B cell (primary cell): ENCODE measurements around the gene TNPO1. TPM values are rescaled to one million over a fixed set of nuclear protein-coding genes. Genes with fewer than 3 reads are reported as not detected.

Source experiments
- ATAC-seq: fragments of 200-7000 bp; cut with Tn5 transposase; one replicate; pipeline ENCODE4 v1.10.0; 2021; ENCODE audit warnings: low read depth, mild to moderate bottlenecking, moderate number of reproducible peaks, moderate library complexity
- CTCF ChIA-PET: fragments of 350-600 bp; sonication (Branson Sonifier 250); formaldehyde crosslinking; loops from one replicate; lab custom pipeline; 2021; ENCODE audit warnings: antibody characterized with exemption, inconsistent platforms; lab: Charles Lee
- POLR2A ChIA-PET: fragments of 350-600 bp; sonication (Branson Sonifier 250); formaldehyde crosslinking; loops from one replicate; lab custom pipeline; 2021; ENCODE audit warnings: antibody characterized with exemption; lab: Charles Lee
- DNase-seq: peaks from one replicate; pipeline ENCODE4 v3.0.0; 2013
- H2AFZ ChIP-seq: 2 replicates; pipeline ENCODE4 v1.6.1; 2012; ENCODE audit warnings: mild to moderate bottlenecking, low read depth, low read length; ENCODE audit not compliant: insufficient read depth, poor library complexity, severe bottlenecking
- H3K27ac ChIP-seq, 2 donors: 1 replicate in 1 of 2; 2 replicates in 1 of 2; pipeline ENCODE4 v1.5.1; 2012 to 2013; ENCODE audit warnings: low read length in 2 of 2, mild to moderate bottlenecking in 2 of 2, moderate library complexity in 1 of 2
- H3K27me3 ChIP-seq, 4 experiments: fragments of 200-600 bp in 1 of 4; sonication (generic) in 1 of 4; replicated peaks in 1 of 4; 1 replicate in 2 of 4; 2 replicates in 2 of 4; pipeline versions ENCODE4 v1.6.1 to v1.7.0; 2013 to 2016; ENCODE audit warnings: low read length in 3 of 4, mild to moderate bottlenecking in 2 of 4, mixed read lengths in 1 of 4, moderate library complexity in 1 of 4; ENCODE audit not compliant: insufficient read depth in 4 of 4, control insufficient read depth in 3 of 4; ENCODE audit errors: control extremely low read depth in 1 of 4
- H3K36me3 ChIP-seq, 2 experiments: replicated peaks in 1 of 2; 1 replicate in 1 of 2; 2 replicates in 1 of 2; pipeline versions ENCODE4 v1.6.1 to v1.7.1; 2013; ENCODE audit warnings: low read length in 1 of 2; ENCODE audit not compliant: insufficient read depth in 2 of 2, control insufficient read depth in 1 of 2; ENCODE audit errors: control extremely low read depth in 1 of 2, extremely low read depth in 1 of 2
- H3K4me1 ChIP-seq, 2 donors: fragments of 200-600 bp in 1 of 2; sonication (generic) in 1 of 2; 1 replicate in 1 of 2; 2 replicates in 1 of 2; pipeline versions ENCODE4 v1.5.1 to v1.6.1; 2013 to 2017; ENCODE audit warnings: low read length in 2 of 2; ENCODE audit not compliant: control insufficient read depth in 2 of 2, insufficient read depth in 2 of 2
- H3K4me2 ChIP-seq: replicated peaks from 2 replicates; pipeline ENCODE3; 2012; ENCODE audit warnings: mild to moderate bottlenecking, low read depth, low read length; ENCODE audit not compliant: poor library complexity, severe bottlenecking
- H3K4me3 ChIP-seq, 5 experiments: fragments of 200-600 bp in 1 of 5; sonication (generic) in 1 of 5; 1 replicate in 3 of 5; 2 replicates in 2 of 5; pipeline versions ENCODE4 v1.5.1 to v1.7.0; 2011 to 2016; ENCODE audit warnings: low read length in 4 of 5, mild to moderate bottlenecking in 4 of 5, low read depth in 2 of 5, control low read depth in 1 of 5, moderate library complexity in 1 of 5; ENCODE audit not compliant: insufficient read depth in 1 of 5; ENCODE audit errors: control extremely low read depth in 1 of 5, extremely low read depth in 1 of 5
- H3K79me2 ChIP-seq: fragments of 200-600 bp; sonication (generic); one replicate; pipeline ENCODE4 v1.6.0; 2016; ENCODE audit warnings: low read length; ENCODE audit not compliant: control insufficient read depth, insufficient read depth
- H3K9ac ChIP-seq: fragments of 200-600 bp; sonication (generic); 2 replicates; pipeline ENCODE4 v1.6.1; 2017; ENCODE audit warnings: mild to moderate bottlenecking, low read length, moderate library complexity
- H3K9me3 ChIP-seq, 3 donors: one replicate each; pipeline versions ENCODE4 v1.6.1 to v1.7.1; 2013; ENCODE audit warnings: low read length in 2 of 3; ENCODE audit not compliant: control insufficient read depth in 2 of 3, insufficient read depth in 1 of 3; ENCODE audit errors: control extremely low read depth in 1 of 3
- H4K20me1 ChIP-seq: 2 replicates; pipeline ENCODE4 v1.6.0; 2012; ENCODE audit warnings: mild to moderate bottlenecking, low read length; ENCODE audit not compliant: insufficient read depth, control insufficient read depth, poor library complexity, severe bottlenecking
- H3K27ac Mint-ChIP-seq: one replicate; pipeline ENCODE4 v1.8.0; 2021; ENCODE audit warnings: mixed read lengths
- H3K27me3 Mint-ChIP-seq: one replicate; pipeline ENCODE4 v1.8.0; 2021; ENCODE audit warnings: mixed read lengths
- H3K4me1 Mint-ChIP-seq: one replicate; pipeline ENCODE4 v1.8.0; 2021; ENCODE audit warnings: mixed read lengths
- H3K4me3 Mint-ChIP-seq: one replicate; pipeline ENCODE4 v1.8.0; 2021; ENCODE audit warnings: mixed read lengths
- H3K9me3 Mint-ChIP-seq: one replicate; pipeline ENCODE4 v1.8.0; 2022; ENCODE audit warnings: mixed read lengths; ENCODE audit not compliant: insufficient read depth
- EZH2 ChIP-seq: IDR thresholded peaks from 2 replicates; pipeline ENCODE4 v1.6.1; 2012; ENCODE audit warnings: borderline replicate concordance, low read depth, mild to moderate bottlenecking, moderate library complexity, low read length; ENCODE audit not compliant: insufficient read depth, poor library complexity, severe bottlenecking
- WGBS: methylation state at CpG from one replicate; pipeline ENCODE4 v1.1.5; 2013; ENCODE audit warnings: missing lambda C conversion rate; ENCODE audit not compliant: insufficient coverage; 5-methylcytosine and 5-hydroxymethylcytosine counted together
- intact Hi-C: fragments of 100-400 bp; cut with micrococcal nuclease; formaldehyde crosslinking; loops from one replicate; pipeline ENCODE4 v1.10.0; 2022
- polyA plus RNA-seq: library from polyadenylated mRNA; depleted of rRNA; stranded (reverse); fragments of >200 nt; gene quantifications from 2 replicates; pipeline ENCODE4 v1.2.3, GENCODE V29; 2012
- total RNA-seq, 2 donors: library from RNA; stranded (reverse); fragments of 120-200 nt in 1 of 2; gene quantifications; 1 replicate in 1 of 2; 2 replicates in 1 of 2; pipeline versions ENCODE4 v1.2.3 to v1.2.4, GENCODE V29; 2013 to 2022
- TF ChIP-seq, protein P1 (sequence below): fragments of 200-600 bp; IDR thresholded peaks from one replicate; pipeline ENCODE4 v1.8.0; 2022; ENCODE audit warnings: antibody characterized with exemption, mild to moderate bottlenecking

Gene TNPO1
- total and polyA plus RNA-seq, 2 donors (not counting 1 experiment from before 2014, with no cell fraction given): 6.4 to 102 TPM

DNA sequence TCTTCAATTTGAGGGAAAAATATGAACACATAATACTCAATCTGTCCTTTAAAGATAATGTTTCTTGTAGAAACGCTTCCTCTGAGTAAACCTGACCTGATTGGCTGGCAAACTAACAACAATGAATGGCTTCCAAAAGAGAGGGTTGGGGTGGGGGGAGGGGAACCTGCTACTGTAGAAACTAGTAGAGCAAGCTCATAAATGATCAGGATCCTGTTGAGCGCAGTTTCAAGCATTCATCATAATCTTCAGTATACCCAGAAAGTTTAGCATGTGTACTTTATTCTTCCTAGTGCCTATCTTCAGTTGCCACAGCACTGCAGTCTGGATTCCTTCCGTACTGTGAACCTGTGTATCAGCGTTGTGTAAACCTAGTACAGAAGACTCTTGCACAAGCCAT, 76.4 kb downstream of the TNPO1 start:
- Mint-ChIP-seq H3K4me3 (no peak overlapping the region), H3K9me3 (no peaks in the 10 kb centered on the region), H3K27ac (no peak overlapping the region), H3K27me3 (no peaks in the 10 kb centered on the region), H3K4me1 (no peaks in the 10 kb centered on the region)
- TF ChIP-seq, protein P1, sequence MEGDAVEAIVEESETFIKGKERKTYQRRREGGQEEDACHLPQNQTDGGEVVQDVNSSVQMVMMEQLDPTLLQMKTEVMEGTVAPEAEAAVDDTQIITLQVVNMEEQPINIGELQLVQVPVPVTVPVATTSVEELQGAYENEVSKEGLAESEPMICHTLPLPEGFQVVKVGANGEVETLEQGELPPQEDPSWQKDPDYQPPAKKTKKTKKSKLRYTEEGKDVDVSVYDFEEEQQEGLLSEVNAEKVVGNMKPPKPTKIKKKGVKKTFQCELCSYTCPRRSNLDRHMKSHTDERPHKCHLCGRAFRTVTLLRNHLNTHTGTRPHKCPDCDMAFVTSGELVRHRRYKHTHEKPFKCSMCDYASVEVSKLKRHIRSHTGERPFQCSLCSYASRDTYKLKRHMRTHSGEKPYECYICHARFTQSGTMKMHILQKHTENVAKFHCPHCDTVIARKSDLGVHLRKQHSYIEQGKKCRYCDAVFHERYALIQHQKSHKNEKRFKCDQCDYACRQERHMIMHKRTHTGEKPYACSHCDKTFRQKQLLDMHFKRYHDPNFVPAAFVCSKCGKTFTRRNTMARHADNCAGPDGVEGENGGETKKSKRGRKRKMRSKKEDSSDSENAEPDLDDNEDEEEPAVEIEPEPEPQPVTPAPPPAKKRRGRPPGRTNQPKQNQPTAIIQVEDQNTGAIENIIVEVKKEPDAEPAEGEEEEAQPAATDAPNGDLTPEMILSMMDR: no peak
- no peak for TF ChIP-seq EZH2
- POLR2A ChIA-PET: no interaction called here
- no peaks in the 10 kb centered on the region for H4K20me1 ChIP-seq
- H3K79me2 ChIP-seq: no peaks in the 10 kb centered on the region
- H3K27ac ChIP-seq: no peak overlapping the region
- DNase-seq: no peak
- no peak overlapping the region for H3K4me3 ChIP-seq
- no peak overlapping the region for H2AFZ ChIP-seq
- CTCF ChIA-PET: no interaction called here
- intact Hi-C loops: no loop called here
- no peaks in the 10 kb centered on the region for H3K27me3 ChIP-seq
- peaks cover 15 to 73% of the 10 kb centered on the region in 2 experiments for H3K36me3 ChIP-seq
- ATAC-seq: no peak
- WGBS: no CpG with 5 or more reads among the region's 4 CpGs
- no peaks in the 10 kb centered on the region for H3K4me1 ChIP-seq
- no peak overlapping the region for H3K9ac ChIP-seq
- H3K9me3 ChIP-seq: no peaks in the 10 kb centered on the region
- no peak overlapping the region for H3K4me2 ChIP-seq

DNA sequence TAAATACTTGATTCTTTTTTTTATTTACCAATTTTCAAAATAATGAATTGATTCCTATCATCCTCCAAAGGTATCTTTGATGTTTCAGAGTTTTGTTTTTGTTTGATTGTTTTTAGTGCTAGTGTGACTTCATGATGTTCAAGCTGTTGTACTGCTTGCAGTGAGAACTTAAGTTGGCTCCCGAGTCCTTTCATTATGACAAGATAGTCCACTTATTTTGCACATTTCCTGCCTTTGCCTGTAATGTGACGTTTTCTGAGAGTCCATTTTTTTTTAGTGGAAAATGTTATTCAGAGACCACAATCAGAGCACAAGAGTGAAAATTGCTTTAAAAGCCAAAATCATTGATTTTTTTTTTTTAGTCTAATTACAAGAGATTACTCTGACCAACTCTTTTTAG, 79.3 kb downstream of the TNPO1 start:
- Histone ChIP-seq H3K79me2 (no peaks in the 10 kb centered on the region), H3K27me3 (no peaks in the 10 kb centered on the region), H3K4me2 (no peak overlapping the region), H3K9me3 (no peaks in the 10 kb centered on the region), H2AFZ (no peak overlapping the region), H3K9ac (no peak overlapping the region), H3K4me3 (no peak overlapping the region), H3K4me1 (no peaks in the 10 kb centered on the region), H3K27ac (no peak overlapping the region), H3K36me3 (peaks cover 10 to 55% of the 10 kb centered on the region in 2 experiments), H4K20me1 (no peaks in the 10 kb centered on the region)
- no peaks in the 10 kb centered on the region for H3K4me1 Mint-ChIP-seq
- no peak overlapping the region for H3K27ac Mint-ChIP-seq
- no peaks in the 10 kb centered on the region for H3K27me3 Mint-ChIP-seq
- DNase-seq (no peak), ATAC-seq (no peak)
- H3K9me3 Mint-ChIP-seq: no peaks in the 10 kb centered on the region
- POLR2A ChIA-PET: no interaction called here
- CTCF ChIA-PET: no interaction called here
- intact Hi-C loops: no loop called here
- TF ChIP-seq, protein P1: no peak
- TF ChIP-seq EZH2: no peak
- no CpG with 5 or more reads among the region's 2 CpGs for WGBS
- no peak overlapping the region for H3K4me3 Mint-ChIP-seq
